GM12891 (cell line): ENCODE measurements around the gene POU6F1.

Experiments
- PAX5 ChIP-seq: IDR thresholded peaks from 2 replicates; pipeline ENCODE4 v1.6.1; 2011; ENCODE audit warnings: low read length, moderate library complexity, mild to moderate bottlenecking; ENCODE audit not compliant: insufficient read depth, severe bottlenecking
- POLR2A ChIP-seq: IDR thresholded peaks from 2 replicates; pipeline ENCODE4 v1.6.1; 2011; ENCODE audit warnings: low read depth, low read length, control low read depth
- POLR2AphosphoS5 ChIP-seq: IDR thresholded peaks from 2 replicates; pipeline ENCODE4 v1.6.1; 2011; ENCODE audit warnings: low read depth, low read length, control low read depth
- SPI1 ChIP-seq: IDR thresholded peaks from 2 replicates; pipeline ENCODE4 v1.6.1; 2011; ENCODE audit warnings: low read depth, low read length, control low read depth
- TAF1 ChIP-seq: IDR thresholded peaks from 2 replicates; pipeline ENCODE4 v1.6.1; 2011; ENCODE audit warnings: low read depth, low read length, control low read depth

DNA sequence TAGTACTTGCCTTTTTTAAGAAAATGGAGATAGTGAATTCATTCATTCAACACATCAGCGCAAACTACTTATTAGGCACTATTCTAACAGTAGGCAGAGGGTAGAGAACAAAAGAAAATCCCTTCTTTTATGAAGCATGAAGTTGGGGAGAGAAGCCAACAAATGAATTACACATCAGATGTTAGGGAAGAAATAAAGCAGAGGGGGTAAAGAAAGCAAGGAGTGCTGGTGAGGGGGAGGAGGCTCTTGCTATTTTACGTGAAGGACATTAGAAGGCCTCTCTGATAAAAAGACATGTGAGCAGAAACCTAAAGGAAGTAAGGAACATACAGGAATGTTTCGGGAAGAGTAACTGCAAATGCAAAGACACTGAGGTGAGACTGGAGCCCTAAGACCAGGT lies 67.1 kb downstream of the POU6F1 start:
- no peak for TF ChIP-seq POLR2A
- TF ChIP-seq TAF1 = no peak
- no peak for TF ChIP-seq POLR2AphosphoS5
- no peak for TF ChIP-seq SPI1
- no peak for TF ChIP-seq PAX5
